Endothelial cell of hepatic sinusoid (primary cell): Measurements from ENCODE around the gene SAMD5.

ENCODE experiments used
- in situ Hi-C: cut with HindIII; loops from 2 replicates; pipeline ENCODE4 v1.10.0; 2017; ENCODE audit warnings: low sequenced_read_pairs

SAMD5 gene

DNA sequence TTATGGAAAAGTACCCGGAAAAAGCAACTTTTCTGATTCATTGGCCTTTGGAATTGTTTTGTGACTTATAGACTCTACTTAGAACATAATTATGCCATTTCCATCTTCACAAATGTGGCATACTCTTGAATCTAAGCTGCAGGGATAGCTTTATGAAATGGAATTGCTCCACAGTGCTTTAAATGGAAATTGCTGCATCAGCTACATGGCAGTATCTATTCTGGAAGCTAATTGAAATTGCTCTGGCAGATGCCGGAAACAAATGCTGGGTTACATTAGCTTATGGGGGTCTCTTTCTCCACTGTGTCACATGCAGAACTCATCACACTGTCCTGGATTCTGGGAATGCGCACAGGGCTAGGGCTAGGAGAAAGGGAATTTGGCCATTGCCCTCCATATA lies 108.9 kb downstream of the SAMD5 start:
- in situ Hi-C loops, result no loop called here

DNA sequence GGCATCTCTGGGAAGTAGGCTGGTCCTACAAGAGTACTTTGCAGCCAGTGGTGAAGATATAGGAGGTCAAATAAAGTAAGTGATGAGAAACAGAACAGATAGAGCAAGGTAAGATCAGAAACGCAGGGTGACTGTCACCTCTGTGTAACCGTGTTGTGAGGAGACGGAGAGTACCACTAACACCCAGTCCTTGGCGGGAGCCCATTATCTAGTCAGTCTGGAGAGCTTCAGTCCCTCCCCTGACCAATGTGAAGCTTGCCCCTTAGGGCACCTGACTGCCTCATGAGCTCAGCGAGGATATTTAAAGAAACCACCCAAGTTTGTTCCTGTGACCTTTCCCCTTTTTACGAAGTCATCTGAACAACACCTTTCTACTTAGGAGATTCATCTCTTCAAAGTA lies 110.0 kb downstream of the SAMD5 start:
- in situ Hi-C loops, result no loop called here

DNA sequence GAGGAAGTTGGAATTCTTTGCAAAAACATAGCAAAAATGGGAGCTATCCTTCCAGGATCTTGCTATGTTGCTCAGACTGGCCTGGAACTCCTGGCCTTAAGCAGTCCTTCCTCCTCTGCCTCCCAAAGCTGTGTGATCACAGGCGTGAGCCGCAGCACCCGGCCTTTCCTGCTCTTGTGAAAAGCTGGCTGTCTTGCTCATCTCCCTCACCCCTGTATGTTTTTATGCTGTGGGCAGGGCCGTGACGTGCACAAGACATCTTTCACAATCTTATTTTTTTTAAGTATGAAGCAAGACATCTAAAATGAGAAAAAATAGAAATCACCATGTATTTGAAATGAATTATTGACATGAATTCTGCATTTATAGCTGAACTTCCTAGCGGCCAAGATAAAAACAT lies 110.4 kb downstream of the SAMD5 start:
- in situ Hi-C loops, result no loop called here
